GM19099 (cell line): ENCODE measurements around the gene PITPNC1.

Experiments
- POLR2A ChIP-seq: IDR thresholded peaks from 3 replicates; pipeline ENCODE4 v1.6.1; 2011; ENCODE audit warnings: low read depth; ENCODE audit not compliant: insufficient read length; ENCODE audit errors: extremely low read depth

Gene PITPNC1

DNA sequence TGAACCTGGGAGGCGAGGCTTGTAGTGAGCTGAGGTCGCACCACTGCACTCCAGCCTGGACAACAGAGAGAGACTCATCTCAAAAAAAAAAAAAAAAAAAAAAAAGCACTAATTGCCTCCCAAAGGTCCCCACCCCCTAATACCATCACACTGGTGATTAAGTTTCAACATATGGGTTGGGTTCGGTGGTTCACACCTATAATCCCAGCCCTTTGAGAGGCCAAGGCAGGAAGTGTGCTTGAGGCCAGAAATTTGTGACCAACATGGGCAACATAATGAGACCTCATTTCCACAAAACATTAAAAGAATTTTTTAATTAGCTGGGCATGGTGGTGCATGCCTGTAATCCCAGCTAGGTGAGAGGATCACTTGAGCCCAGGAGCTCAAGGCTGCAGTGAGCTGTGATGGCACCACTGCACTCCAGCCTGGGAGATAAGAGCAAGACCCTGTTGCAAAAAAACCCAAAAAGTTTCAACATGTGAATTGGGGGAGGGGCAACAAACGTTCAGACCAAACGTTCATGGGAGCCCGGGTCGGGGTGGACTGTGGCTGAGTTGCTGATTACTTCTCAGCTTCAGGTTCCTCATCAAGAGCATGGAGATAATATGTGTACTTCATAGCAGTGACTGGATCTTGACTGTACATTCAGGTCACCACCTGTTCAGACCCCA is 278.5 kb downstream of the PITPNC1 start:
- TF ChIP-seq POLR2A, result no peak

DNA sequence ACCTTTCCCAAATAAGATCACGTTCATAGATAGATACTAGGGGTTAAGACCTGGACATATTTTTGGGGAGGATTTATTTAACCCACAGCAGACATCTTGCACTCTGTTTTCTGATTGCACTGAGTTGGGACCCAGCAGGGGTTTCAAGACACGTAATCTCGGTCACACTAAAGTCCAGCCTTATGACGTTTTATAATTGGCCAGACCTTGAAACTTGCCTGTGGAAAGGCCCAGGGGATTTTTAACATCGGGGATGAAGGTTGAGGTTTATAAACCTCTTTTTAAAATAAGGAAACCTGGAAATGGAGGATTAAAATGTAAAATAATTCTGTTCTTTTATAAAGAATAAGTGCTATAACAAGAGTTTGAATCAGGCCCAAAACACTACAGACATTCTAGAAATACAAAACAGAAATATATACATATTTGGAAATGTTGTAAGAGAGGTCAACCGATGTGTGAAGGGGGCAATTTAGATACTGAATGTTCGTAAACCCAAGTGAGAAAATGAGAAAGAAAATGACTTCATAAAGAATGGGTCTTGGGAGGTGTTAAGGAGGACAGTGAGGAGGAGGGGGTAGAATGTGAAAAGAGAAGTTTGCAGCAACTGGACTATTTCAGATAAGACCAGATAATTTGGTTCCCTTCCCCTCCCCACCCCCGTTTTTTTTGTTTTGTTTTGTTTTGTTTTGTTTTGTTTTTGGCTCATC is 279.6 kb downstream of the PITPNC1 start:
- no peak for TF ChIP-seq POLR2A

DNA sequence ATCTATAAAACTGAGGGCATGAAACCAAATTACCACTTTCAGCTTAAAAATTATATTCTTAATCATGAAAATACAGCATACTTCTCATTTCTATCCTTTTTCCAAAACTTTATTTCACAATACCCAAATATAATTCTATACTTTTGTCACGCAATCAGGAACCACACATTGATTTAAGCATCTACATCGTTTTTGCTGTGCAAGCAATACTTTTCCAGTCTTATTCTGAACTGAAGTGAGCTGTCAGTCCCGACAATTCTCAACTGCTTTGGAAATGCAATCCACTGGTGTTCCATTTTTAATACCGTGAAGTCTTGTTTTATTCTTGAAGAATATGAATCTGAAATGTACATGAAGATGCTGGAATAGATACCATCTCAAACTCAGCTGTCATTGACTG is 280.5 kb downstream of the PITPNC1 start:
- no peak for TF ChIP-seq POLR2A

DNA sequence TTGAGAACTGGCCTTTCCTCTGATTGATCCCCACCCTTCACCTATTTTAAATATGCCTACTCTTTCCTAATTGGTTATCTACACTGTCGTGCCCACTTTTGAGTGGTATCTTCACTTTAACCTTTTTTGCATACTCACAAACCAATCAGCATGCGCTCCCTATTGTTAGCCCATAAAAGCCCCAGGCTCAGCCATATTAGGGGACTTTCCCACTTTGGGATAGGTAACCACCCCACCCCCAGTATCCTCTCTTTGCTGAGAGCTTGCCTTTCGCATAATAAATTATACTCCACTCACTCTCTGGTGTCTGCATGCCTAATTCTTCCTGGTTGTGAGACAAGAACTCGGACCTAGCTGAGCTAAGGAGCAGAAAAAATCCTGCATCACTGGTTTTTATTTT is 281.2 kb downstream of the PITPNC1 start:
- TF ChIP-seq POLR2A, result no peak

DNA sequence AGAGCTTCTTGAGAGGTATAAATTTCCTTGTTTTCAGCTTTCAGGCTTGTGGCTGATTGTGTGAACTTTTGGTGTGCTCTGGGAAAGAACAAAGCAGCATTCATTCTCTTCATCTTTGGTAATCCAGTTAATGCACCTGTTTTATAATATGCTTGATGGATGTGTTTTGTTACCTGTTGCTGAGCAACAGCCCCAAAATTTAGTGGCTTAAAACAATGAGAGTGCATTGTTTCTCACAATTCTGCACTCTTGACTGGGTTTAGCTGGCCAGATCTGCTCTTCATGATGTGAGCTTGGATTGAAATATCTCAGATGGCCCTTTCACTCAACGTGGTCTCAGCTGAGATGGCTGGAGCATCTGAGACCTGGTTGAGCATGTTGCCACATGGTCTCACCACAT is 281.9 kb downstream of the PITPNC1 start:
- no peak for TF ChIP-seq POLR2A

DNA sequence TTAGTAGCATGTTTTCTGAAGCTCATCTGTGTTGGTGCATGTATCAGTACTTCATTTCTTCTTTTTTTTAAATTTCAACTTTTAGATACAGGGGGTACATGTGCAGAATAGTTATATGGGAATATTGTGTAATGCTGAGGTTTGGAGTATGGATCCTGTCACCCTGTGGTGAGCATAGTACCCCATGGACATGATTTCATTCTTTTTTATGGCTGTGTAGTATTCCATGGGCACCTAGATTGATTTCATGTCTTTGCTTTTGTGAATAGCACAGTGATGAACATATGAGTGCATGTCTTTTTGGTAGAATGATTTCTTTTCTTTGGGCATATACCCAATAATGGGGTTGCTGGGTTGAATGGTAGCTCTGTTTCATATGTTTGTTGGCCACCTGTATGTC is 285.6 kb downstream of the PITPNC1 start:
- no peak for TF ChIP-seq POLR2A

DNA sequence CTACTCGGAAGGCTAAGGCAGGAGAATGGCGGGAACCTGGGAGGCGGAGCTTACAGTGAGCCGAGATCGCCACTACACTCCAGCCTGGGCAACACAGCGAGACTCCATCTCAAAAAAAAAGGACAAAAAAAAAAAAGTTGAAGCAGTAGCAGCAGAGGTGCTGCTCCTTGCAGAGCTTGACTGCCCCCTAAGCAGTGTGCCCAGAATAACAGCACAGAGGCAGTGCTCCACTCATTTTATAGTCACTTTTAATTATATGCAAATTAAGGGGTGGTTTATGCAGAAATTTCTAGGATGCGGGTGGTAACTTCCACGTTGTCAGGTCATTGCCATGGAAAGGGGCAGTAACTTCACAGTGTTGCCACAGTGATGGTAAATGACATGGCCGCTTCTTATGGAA is 286.4 kb downstream of the PITPNC1 start:
- no peak for TF ChIP-seq POLR2A

DNA sequence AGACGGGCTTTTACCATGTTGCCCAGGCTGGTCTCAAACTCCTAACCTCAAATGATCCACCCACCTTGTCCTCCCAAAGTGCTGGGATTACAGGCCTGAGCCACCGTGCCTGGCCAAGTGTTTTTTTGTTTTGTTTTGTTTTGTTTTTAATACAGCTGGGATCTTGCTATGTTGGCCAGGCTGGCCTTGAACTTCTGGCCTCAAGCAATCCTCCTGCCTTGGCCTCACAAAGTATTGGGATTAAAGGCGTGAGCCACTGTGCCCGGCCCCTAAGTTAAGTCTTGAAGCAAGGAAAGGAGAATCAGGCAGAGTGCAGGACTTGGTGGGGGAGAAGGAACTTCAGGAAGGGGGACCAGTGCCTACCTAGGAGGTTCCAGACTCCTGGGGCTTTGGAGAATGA is 288.9 kb downstream of the PITPNC1 start:
- no peak for TF ChIP-seq POLR2A

DNA sequence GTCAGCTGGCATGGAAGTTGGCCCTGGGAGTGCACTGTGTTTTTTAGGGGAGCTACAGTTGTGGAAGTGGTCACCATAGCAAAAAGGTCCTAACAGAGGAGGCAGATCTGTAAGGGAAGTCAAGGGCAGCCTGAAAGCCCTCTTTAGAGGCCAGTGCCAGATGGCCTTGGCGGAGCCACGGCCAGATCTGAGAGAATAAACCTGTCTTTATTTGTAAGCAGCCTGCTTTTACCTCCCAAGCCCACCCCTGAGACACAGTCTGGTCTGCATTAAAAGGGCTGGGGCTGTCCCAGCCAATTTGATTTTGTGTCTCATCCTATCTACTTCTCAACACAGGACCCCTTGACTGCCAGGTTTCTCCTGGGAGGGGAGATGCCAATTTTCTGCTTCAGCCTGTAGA is 289.6 kb downstream of the PITPNC1 start:
- TF ChIP-seq POLR2A, result no peak

DNA sequence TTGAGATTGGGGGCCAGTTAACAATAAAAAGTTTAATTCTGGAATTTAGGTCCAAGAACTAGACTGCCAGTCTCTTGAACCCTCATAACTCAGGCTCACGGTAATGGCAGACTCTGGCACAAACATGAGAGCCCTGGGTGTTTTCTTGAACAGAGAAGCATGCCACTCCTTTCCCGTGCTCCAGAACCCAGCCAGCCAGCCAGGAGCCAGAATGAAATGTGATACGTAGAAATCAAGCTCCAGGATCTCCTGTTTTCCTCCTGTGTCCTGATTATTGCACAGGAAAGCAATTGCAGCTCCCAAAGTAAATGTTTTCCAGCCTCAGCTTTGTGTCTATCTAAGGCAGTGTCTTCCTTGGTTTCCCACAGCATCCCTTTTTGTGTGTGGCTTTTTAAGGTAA is 294.4 kb downstream of the PITPNC1 start:
- TF ChIP-seq POLR2A, result no peak

DNA sequence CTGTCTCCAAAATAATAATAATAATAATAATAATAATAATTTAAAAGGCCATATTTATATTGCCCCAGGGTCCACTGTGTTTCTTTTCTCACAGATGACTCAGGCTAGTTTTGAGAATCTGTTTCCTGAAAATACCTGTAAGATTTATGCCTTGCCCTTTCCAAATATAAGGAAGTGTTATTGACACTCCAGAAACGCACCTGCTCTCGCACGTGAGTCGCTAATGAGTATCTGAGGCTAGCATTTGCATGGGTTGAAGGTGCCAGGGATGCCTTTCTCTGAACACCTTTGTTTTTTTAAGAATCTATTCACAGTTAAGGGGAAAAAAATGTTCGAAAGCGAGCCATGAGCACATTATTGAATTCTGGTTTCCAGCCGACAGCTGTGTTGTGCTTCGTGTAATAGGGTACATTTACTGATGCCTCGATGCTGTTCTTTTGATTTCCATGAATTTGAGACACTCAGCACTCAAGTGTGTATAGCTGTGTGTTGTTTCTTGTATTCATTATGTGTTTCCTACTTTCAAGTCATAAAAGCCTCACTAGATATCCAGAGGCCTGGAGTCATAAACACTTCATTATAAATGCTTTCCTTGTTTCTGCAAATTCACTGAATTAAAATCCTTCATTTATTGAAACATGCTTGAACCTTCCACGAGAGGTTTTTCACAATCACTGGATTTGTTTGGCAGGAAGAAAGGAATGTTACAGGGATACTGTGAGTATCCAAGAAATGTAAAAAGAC is 295.7 kb downstream of the PITPNC1 start:
- no peak for TF ChIP-seq POLR2A

DNA sequence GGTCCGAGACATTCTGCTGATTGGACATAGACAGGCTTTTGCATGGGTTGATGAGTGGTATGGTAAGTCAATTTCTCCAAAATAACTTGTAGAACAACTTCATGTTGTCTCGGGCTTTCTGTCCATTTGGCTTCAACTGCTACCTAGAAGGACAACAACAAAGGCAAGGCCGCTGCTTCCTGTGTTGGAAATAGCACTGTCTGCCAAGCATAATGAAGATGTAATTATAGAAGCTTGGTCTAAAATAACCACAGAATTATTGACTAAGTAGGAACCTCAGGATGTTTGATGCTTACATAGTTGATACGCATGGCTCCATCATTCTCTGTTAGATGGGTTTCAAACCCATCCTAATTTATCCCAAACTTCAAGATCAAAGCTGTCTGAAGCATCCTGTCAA is 298.4 kb downstream of the PITPNC1 start:
- TF ChIP-seq POLR2A, result no peak

DNA sequence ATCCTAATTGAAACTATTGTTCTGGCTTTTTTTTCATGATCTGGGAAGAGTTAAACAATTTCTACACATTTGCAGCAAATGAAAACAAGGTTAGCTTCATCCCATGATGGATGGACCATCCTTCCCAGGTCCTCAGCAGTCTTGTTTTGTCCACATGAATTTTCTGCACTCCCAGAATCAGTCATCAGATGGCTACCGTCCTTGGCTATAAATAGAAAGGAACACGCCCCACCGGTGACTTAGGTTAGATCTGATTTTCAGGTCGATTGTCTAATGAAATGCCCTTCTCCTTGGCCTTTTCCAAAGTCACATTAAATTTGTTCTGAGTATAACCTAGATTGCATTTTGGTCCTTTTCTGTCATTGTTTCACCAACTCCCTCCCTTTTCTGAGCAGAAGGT is 299.2 kb downstream of the PITPNC1 start:
- TF ChIP-seq POLR2A, result no peak

DNA sequence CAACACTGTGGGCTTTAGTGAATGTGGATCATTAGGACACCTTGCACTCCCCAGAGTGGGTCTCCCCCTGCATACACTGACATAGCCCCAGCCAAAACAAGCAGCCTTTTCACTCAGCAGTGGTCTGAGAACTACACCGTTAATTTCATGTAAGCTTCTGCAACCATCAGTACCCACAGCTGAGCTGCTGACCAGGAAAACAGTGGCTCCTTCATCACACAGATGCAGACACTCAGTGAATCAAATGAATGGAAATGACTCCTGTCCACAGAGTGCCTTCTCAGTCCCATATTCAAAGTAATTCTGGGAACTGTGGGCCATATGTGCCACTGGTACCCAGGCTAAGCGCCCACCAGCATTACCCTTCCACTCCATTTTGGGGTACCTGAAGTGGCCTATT is 301.3 kb downstream of the PITPNC1 start:
- TF ChIP-seq POLR2A, result no peak

DNA sequence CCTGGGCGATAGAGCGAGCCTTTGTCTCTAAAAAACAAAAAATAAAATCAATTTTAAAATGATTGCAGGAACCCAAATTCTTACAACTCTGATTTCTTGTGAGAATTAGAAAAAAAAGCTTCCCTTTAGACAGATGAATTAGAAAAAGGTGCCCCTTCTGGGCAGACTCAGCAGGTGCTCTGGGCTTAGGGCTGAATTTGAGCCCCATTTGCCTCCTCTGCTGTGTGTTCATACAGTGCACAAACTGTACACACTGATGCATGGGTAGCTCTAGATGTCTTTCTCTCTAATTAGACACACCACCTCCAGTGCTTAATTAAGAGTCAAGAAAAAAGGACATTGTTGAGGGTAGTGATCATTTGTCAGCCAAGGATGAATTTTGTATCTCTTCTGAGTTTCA is 302.1 kb downstream of the PITPNC1 start:
- TF ChIP-seq POLR2A, result no peak

DNA sequence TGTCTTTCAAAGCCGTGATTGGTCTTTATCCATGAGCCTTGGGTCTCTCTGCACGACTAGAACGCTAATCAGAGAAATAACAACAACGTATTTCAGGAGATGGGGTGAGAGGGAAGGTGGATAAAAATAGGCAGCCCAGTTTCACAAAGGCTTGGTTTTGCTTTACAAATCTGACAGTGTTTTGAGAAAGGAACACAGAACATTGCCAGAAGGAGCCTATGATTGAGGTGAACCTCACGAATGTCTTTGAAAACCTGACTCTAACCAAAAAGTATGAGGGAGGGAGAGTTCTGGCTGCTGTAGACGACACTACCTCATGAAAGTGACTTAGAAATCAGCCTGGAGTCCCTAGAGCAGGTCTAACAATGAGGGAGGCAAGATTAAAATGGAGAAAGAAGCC is 302.6 kb downstream of the PITPNC1 start:
- no peak for TF ChIP-seq POLR2A
